ENCODE measurements around the gene EXOC2.
A peak's percentile ranks its signal among the peaks of the same experiment; 100 is the strongest.

EXOC2 gene

DNA sequence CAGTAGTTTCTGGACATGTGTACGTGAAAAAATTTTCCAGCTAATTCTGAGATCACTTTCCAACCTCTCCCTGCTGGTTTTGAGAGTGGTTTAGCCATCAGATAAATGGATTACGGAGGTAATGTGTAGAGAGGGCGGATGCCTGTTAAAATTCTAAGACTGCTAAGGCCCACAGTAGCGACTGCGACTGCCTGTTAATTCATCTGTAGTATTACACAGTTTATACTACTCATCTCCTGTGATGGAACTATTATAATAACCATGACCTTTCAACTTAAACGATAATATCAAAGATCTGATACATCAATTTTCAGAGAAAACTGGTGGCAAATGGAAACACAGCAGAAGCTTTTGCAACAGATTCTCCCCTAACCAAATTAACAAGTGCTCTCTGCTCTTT is 199.1 kb downstream of the EXOC2 start:
- DNase-seq (ENCODE audit: low spot score), result no peak

DNA sequence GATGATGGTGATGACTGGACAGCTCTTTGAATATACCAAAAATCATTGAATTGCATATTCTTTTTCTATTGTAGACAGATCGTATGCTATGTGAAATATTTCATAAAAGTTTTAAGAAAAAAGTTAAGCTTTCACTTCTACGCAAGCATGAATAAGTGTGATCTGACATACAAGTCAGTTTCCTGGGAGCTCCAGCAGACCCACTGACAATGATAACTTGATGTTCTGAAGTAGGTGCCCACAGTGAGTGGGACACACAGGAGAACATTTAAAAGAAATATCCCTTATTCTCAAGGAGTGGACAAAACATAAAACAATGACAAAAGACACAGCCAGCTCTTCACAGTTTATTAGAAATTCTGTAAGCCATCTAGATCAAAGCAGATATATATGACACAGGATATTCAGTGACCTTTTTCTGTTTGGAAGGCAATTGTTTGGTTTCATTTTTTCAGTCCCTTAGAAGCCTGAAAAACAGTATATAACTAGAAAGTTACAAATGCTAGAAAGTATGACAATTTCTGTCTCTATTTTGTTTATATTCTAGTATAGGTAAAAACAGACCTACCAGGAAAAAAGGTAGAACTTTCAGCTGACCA is 200.0 kb downstream of the EXOC2 start:
- DNase-seq (ENCODE audit: low spot score), result no peak

DNA sequence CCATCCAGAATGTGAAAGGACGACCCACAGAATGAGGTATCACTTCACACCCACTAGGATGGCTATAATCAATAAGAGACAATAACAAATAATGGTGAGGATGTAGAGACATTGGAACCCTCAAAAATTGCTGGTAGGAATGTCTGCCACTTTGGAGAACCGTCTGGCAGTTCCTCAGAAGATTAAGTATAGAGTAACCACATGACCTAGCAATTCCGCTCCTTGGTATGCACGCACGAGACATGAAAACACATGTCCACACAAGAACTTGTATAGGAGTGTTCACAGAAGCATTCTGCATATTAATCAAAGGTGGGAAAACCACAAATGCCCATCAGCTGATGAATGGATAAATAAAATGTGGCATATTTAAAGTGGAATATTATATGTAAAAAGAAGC is 200.8 kb downstream of the EXOC2 start:
- no peak for DNase-seq (ENCODE audit: low spot score)

DNA sequence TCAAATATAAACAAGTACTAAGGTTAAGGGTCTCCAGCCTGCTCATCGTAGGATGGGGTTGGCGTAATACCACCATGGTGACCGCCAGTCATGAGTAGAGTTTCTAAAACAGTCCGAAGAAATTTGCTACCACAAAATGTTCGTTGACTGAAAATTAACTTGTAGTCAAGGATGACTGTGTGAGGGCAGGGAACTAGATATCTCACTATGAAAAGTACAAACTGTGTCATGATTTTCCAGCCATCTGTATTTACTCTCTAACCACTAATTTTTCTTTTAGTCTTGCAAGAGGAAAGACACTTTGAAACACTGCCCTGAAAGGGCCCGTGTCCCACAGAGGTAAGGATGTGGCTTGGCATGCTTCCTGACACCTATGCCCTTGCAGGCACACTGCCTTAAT is 201.7 kb downstream of the EXOC2 start:
- no peak for DNase-seq (ENCODE audit: low spot score)

DNA sequence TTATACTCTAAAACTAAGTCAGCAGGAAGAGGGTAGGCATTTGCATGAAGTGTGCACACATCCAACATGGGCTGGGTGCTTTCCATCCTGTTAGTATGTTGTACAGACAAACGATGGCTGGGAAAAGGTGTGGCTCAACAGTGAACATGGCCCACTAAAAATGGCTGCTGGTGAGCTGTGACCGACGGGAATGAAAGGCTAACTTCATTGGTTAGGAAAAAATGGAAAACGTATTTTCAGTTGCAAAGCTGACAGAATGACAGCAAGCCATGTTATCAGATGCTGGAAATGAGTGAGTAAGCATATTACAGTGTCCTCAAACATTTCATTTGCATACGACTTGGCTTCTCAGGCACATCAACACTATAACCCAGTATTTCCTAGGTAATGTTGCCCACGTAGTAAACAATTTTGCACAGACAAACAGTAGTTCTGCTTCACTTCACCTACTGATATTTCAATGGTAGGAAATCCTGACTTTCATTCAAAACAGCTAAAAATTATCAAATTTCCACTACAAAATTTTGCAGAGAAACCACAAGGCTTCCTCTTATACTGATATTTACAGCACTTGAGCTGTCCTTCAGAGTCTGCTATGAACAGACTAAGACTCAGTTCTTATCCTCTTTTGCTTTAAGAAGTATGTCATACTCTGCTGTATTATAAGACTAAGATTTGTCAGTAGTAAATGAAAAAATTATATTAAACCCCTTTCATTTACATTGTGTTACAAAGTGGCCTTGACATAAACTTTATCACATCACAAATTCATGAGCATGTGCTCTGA is 202.5 kb downstream of the EXOC2 start:
- DNase-seq (ENCODE audit: low spot score), result no peak

DNA sequence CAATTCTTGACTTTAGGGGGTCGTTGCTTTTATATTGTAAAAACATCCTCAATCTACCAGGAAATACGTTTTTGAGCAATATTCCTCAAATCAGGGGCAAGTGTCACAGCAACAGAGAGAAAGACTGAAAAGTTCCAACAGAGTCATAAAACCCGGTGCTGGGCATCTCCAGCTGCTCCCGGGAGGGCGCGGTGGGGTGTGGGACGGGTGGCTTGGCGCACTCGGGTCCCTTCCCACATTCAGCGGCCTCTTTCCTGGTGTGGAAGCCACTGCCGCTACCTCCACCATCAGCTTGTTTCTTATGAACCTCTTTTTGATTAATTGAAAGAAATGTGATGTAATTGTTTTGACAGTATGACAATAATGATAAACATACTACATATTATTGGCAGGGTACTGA is 203.2 kb downstream of the EXOC2 start:
- DNase-seq (ENCODE audit: low spot score), result no peak

DNA sequence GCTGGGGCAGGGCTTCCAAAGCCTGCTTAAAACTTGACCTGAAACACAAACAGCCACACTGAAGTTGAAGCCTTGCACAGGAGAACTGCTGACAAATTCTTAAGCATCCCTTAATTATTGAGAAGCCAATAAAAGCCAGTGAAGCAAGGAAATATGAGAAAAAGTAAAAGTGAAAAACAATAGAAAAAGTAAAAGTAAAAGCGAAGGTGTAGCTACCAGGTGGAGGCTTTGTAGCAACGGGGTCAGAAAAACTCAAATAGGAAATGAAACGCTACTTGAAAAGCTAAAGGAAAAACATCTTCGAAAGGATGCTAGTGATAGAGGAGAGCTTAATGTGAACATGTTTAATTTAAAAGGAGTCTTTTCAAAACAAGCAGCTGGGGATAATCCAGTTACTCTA is 203.9 kb downstream of the EXOC2 start:
- no peak for DNase-seq (ENCODE audit: low spot score)

DNA sequence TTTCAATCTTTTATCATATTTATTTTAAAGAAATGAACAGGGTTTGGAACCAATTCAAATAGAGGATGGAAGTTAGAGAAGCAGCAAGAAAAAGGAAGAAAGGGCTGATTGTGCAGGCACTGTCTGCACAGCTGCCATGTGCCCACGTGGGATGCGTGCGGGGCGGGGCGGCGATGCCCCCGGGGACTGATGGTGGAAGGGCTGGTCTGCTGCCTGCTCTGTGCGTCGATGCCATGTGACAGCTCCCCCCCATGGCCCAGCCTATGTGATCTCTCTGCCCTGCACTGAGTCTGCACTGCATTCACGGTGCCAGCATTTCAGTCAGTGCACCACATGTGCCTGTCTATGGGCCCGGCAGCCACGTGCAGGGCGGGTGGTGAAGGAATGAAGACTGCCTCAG is 205.0 kb downstream of the EXOC2 start:
- peak; percentile 90 for DNase-seq (ENCODE audit: low spot score)

DNA sequence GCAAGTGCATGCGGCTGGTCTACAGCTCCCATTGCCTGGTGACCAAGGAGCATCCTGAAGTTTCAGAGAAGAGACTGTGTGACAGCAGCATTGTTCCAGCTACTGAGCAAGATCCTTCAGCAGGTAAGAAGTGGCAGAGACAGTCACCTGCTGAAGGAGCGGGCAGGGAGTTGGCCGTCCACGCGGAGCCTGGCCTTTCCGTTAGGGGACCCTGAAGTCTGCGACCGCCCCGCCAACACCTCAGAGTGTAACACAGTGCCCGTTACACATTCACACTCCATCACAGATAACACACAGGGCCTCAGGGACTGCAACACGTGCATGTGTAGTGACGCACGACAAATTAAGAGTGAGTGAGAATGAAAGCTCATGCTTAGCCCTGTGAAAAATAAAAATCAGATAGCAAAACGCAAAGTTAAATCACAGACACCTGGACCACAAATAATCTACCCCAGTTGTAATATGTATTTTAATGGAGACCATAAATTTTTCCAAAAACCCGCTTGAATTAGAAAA is 207.2 kb downstream of the EXOC2 start:
- DNase-seq (ENCODE audit: low spot score), result no peak

DNA sequence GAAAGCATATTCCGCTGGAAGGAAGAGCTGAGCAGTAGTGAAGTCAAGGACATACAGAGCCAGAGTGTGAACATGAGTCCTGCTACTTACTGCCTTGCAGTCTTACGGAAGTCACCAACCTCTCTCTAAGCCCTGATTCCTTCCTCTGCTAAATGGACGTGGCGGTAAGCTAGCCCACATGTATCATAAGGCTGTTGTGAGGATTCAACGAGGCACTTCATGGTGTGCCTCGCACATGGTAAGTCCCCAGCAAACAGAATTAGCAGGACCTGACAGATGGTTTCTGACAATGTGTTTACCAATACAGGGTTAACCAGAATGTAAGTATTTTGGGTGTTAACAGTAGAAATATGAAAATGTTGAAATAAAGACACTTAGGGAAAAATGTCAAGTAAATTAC is 208.2 kb downstream of the EXOC2 start:
- DNase-seq (ENCODE audit: low spot score), result no peak

DNA sequence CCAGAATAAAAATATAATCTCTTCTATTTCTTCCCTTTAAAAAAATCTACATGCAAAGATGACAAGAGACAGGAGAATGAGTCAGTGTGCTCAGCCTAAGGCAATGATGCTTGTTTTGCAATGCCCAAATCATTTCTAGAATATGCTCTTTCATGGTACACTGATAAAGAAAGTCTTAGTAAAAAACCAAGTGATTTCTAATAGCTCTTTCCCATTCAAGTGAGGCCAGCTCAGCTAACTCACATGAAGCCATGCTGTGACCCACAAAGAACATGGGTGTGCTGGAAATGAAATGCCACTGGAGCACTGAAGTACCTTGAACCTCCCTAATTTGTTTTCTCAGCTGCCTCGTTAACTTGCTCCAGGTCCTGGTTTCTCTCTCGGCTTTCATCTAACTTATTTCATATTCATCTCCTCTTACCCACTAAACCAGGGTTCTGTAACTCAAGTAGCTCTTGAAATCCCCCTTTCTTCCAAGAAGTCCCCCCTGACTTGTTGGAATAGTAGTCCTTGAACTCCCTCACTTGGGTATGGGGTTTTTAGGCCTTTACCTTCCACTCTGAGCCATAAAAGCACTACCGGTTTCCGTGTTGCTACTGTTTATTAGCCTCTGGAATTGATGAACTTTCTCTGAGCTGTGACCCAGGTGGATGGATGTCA is 208.7 kb downstream of the EXOC2 start:
- peak; percentile 51 for DNase-seq (ENCODE audit: low spot score)

DNA sequence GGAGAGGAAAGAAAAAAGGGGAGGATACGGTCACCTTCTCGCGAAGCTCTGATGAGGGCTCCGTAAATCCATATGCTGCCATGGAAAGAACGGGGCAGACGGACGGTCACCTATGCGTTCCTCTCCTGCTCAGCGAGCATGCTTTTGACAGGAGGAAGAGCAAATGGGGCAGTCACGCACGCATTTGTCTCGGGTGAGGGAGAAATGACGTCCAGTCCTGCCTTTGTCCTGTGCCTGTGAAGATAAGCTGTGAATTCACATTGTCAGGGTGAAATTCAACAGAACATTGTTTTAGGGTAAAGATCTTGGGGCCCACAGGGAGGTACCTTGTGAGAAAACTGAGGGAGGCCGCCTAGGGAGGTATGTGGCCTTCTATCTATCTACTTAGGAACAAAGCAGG is 217.6 kb downstream of the EXOC2 start:
- DNase-seq (ENCODE audit: low spot score), result no peak

DNA sequence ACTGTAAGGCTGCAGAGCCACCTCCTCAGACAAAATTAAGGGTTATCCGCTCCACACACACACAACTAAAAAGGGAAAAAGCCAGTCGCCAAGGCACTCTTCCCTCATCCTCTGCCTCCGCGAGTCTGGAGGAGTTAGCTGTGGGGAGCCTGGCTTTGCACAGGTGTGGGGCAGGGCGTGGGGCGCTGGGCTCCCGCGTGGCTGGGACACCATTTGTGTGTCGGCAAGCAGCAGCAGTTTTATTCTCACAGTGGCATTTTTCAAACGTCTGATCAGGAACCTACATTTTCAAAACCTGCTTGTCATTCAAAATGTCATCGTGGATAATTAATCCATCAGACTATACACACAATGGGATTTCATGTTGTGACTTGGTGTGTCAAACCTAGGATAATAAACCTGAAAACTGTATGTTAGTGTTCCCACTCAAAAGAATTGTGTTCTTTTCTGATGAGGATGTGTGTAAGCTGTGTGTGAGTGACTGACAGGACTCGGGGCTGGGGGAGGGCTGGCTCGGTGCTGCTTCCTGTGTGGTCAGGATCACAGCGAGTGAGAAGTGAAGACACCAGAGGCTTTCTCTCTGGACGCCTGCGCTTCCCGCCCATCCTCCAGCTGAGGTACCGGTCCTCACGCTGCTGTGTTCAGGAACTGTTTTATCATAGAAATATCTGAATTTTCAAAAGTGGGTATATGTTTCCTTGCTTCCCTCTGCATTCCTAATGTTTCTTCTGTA is 218.3 kb downstream of the EXOC2 start:
- DNase-seq (ENCODE audit: low spot score), result peak; percentile 15

DNA sequence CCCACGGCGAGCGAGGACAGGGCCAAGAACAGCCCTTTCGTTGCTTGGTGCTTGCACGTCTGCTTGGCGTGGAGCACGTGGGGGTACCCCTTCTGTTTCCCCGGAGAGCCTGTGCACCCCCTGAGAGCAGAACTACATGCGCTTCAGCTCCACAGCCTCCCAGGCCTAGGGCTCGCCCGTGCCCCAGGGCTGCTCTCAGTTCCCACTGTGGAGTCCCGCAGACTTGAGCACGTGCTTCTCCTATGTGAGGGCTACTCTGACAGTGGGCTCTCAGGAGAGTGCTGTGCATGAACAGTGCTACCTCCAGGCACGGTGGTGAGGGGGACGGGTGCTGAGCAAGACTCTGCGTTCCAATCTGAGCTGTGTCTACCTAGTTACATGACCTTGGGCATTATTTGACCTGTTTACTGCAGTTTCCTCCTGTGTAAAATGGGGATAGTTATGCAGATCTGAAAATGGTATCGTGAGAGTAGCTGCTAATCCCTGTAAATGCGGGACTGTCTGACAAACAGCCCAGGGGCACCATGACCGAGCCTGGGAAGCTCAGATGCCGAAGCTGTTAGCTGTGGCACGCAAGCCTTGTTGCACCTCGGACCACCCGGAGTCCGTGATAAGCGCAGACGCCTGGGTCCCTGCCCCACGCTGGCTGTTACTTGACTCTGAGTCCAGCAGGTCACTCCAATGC is 219.0 kb downstream of the EXOC2 start:
- DNase-seq (ENCODE audit: low spot score), result no peak

DNA sequence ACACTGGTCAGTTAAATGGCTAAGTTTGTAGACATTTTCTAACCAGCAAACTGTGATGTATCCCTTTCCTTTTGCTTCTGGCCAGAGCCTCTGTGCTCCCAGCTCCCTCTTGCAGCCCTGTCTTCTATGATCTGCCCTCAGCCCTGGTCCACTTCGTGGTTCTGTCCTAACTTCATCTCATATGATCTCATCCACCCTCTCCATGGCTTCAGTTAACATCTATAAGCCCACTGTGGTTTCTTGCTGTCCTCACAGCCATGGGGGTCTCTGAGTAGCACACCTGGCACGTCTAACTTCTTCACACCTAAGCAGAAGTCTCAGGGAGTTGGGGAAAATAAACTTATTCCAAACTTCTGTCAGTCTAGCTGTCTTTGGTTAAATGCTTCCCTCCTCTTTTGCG is 219.6 kb downstream of the EXOC2 start:
- DNase-seq (ENCODE audit: low spot score), result no peak

DNA sequence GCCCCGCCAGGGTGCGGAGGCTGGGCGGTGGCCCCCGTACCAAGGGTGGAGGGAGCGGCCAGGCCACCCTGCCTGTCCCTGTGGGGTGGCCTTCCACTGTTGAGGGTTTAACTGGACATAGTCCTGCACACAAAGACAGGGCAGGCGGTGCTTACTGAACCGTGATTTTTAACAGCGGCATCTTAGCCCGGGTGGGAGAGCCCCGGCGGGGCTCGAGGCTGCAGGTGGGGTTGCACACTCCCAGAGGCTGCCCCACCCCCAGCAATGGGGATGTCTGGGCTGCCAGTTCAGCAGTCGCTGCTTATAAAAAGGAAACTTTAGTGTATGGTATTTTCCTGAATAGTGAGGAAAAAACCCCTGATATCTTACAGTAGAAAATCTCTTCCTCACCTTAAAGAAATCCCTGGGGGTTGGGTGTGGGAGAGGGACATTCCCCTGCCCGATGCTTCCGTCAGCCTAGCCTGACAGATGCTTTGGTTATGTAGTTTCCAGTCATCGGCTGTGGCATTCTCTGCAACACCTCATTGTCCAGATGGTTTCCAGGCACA is 222.0 kb downstream of the EXOC2 start:
- DNase-seq (ENCODE audit: low spot score), result no peak

DNA sequence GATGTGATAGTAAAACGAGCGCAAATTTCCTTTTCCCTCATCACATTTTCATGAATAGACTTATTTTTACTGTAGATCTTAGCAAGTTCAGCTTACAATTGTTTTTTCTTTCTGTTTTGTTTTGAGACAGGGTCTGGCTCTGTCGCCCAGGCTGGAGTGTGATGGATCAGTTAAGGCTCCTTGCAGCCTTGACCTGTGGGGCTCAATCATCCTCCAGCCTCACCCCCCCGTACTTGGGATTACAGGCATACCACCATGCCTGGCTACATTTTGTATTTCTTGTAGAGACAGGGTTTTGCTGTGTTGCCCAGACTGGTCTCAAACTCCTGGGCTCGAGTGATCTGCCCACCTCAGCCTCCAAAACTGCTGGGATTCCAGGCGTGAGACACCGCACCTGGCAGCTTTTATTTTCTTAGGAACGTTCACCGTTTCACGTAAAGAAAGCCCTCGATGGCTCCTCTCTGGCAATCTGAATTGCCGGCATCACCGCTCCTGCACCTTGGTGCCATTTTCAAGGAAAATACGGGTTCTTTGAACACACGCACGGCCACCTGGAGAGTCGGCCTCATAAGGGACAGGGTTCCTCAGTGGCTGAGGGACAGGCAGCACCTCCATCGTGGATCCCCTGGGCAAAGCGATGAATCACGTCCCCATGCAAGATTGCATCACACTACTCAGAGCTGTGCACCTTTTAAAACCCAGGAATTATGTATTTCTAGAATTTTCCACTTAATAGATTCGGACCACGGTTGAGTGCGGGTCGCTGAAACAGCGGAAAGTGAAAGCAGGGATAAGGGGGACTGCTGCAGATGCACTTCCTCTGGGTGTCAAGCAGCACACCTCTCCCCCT is 222.7 kb downstream of the EXOC2 start:
- DNase-seq (ENCODE audit: low spot score), result no peak

DNA sequence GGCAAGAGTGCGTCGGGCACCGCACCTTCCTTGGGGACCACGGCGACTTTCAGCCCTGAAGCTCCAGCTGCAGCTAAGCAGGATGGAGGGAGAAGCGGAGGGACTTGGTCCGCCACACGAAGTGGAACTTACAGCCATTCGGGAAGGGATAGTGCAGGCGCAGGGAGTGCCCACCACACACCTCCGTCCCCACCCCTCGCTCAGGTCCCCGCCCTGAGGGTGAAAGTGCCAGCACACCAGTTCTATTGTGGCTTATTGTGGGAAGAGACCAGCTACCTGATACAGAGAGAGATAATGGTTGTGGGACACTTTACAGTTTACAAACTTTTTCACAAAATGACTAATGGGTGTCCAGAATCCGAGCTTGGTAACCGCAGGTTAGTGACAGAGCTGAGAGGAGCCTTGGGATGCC is 225.3 kb downstream of the EXOC2 start:
- no peak for DNase-seq (ENCODE audit: low spot score)

DNA sequence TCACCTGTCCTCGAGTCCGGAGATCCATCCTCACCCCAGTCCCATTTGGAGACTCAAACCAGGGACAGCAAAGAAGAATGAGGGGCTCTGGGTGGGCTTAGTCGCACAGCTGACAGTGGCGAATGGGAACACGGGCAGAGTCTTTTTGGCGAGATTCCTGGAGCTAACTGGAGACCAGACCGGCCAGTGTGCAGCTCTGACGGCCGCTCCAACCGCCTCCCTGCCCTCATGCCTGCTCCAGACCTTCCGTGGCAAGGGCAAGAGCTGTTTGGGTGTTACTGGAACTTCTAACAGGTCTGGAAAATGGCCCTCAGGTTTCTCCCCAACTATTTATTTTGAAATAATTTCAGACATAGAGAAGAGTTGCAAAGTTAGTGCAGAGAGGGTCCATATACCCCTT is 225.8 kb downstream of the EXOC2 start:
- no peak for DNase-seq (ENCODE audit: low spot score)

DNA sequence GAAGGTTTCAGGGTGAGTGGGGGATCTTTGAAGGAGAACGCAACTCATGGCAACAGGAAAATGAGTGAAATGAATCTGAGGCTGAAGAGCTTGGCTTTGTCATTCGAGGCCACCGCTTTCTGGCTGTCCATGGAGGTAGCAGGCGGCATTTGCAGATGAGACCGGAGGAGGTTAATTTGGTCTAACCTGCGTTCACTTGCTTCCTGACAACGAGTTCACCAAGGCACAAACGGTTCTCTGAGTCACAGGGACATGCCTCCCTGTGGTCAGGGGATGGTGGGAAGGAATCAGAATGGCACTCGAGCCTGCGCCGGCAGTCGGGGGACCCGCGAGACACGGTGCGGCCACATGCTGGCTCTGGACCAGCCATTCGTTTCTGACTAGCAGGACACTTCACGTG is 226.4 kb downstream of the EXOC2 start:
- DNase-seq (ENCODE audit: low spot score), result no peak

Measured in COLO829 (cell line).